Fibroblast of villous mesenchyme (primary cell): Measurements from ENCODE around the gene SIDT2. TPM values are rescaled to one million over a fixed set of nuclear protein-coding genes. Genes with fewer than 3 reads are reported as not detected.

Experiments used
- DNase-seq: peaks from one replicate; pipeline ENCODE4 v3.0.0-alpha.2; 2010; ENCODE audit warnings: low read depth
- H3K4me3 ChIP-seq: 2 replicates; pipeline ENCODE4 v1.5.1; 2011; ENCODE audit warnings: low read depth, mild to moderate bottlenecking, low read length
- CTCF ChIP-seq: IDR thresholded peaks from 2 replicates; pipeline ENCODE4 v1.5.1; 2012; ENCODE audit warnings: low read depth, mild to moderate bottlenecking, low read length; ENCODE audit not compliant: insufficient read depth
- total RNA-seq: library from RNA; depleted of rRNA; stranded (reverse); fragments of >200 nt; gene quantifications from 2 replicates; pipeline ENCODE4 v1.2.3, GENCODE V29; 2012

SIDT2 gene
- total RNA-seq, 1 donor: 24.2 TPM

- TF ChIP-seq CTCF: no peak
- no peak overlapping the region for H3K4me3 ChIP-seq
- no peak for DNase-seq
These were observed 41.5 kb downstream of the SIDT2 start for GRCh38 chr11:117219995-117220394.

- TF ChIP-seq CTCF: no peak
- H3K4me3 ChIP-seq: no peak overlapping the region
- no peak for DNase-seq
These were observed 42.0 kb downstream of the SIDT2 start for GRCh38 chr11:117220568-117220967.

GRCh38 chr11:117220999-117221774, 42.6 kb downstream of the SIDT2 start:
- no peak overlapping the region for H3K4me3 ChIP-seq
- no peak for TF ChIP-seq CTCF
- no peak for DNase-seq

- TF ChIP-seq CTCF: no peak
- DNase-seq: peak; percentile 89
- H3K4me3 ChIP-seq: no peak overlapping the region
These were observed 43.4 kb downstream of the SIDT2 start for GRCh38 chr11:117221775-117222517.

- no peak for DNase-seq
- TF ChIP-seq CTCF: no peak
- H3K4me3 ChIP-seq: no peak overlapping the region
These were observed 44.6 kb downstream of the SIDT2 start for GRCh38 chr11:117222991-117223740.

GRCh38 chr11:117223741-117224689, 45.5 kb downstream of the SIDT2 start:
- no peak for TF ChIP-seq CTCF
- DNase-seq: no peak
- H3K4me3 ChIP-seq: no peak overlapping the region
